RWPE2 (cell line): ENCODE results near the gene GSTA3.
A peak's percentile ranks its signal among the peaks of the same experiment; 100 is the strongest.

Experiments
- ATAC-seq: fragments of 200-7000 bp; cut with Tn5 transposase; 3 replicates; pipeline ENCODE4 v1.9.1; 2021; ENCODE audit warnings: low read depth
- DNase-seq: peaks from one replicate; pipeline ENCODE4 v3.0.0-alpha.2; 2020; ENCODE audit warnings: low spot score
- H3K27ac ChIP-seq: fragments of 450-650 bp; 2 replicates; pipeline ENCODE4 v1.5.1; 2017; ENCODE audit warnings: mild to moderate bottlenecking; ENCODE audit not compliant: poor library complexity, severe bottlenecking
- H3K27me3 ChIP-seq: fragments of 250-450 bp; sonication (Bioruptor Pico); 2 replicates; pipeline ENCODE4 v1.5.1; 2021; ENCODE audit warnings: mild to moderate bottlenecking, moderate library complexity; ENCODE audit not compliant: insufficient read depth, poor library complexity, severe bottlenecking
- H3K36me3 ChIP-seq: fragments of 250-450 bp; sonication (Bioruptor Pico); 2 replicates; pipeline ENCODE4 v1.5.1; 2020; ENCODE audit warnings: low read depth, mild to moderate bottlenecking, moderate library complexity
- H3K4me1 ChIP-seq: fragments of 250-450 bp; sonication (Bioruptor Pico); 2 replicates; pipeline ENCODE4 v1.5.1; 2021; ENCODE audit warnings: mild to moderate bottlenecking, moderate library complexity; ENCODE audit not compliant: insufficient read depth, poor library complexity, severe bottlenecking
- H3K4me3 ChIP-seq: fragments of 250-450 bp; sonication (Bioruptor Pico); 2 replicates; pipeline ENCODE4 v1.5.1; 2021; ENCODE audit warnings: mild to moderate bottlenecking, moderate library complexity; ENCODE audit not compliant: severe bottlenecking
- H3K9me3 ChIP-seq: fragments of 250-450 bp; sonication (Bioruptor Pico); 2 replicates; pipeline ENCODE4 v1.5.1; 2021; ENCODE audit warnings: mild to moderate bottlenecking, moderate library complexity; ENCODE audit not compliant: severe bottlenecking
- TF ChIP-seq, protein P1 (sequence below): fragments of 450-650 bp; IDR thresholded peaks from one replicate; pipeline ENCODE4 v1.5.1; 2017; ENCODE audit warnings: mild to moderate bottlenecking, moderate library complexity; ENCODE audit not compliant: poor library complexity, severe bottlenecking

The GSTA3 gene

GRCh38 chr6:52931351-52931750, 21.9 kb upstream of the GSTA3 start:
- ATAC-seq (no peak), DNase-seq (no peak)
- no peaks in the 10 kb centered on the region for H3K36me3 ChIP-seq
- H3K27ac ChIP-seq, result no peak overlapping the region
- peaks cover 19% of the 10 kb centered on the region for H3K4me1 ChIP-seq
- no peak overlapping the region for H3K4me3 ChIP-seq
- TF ChIP-seq, protein P1, sequence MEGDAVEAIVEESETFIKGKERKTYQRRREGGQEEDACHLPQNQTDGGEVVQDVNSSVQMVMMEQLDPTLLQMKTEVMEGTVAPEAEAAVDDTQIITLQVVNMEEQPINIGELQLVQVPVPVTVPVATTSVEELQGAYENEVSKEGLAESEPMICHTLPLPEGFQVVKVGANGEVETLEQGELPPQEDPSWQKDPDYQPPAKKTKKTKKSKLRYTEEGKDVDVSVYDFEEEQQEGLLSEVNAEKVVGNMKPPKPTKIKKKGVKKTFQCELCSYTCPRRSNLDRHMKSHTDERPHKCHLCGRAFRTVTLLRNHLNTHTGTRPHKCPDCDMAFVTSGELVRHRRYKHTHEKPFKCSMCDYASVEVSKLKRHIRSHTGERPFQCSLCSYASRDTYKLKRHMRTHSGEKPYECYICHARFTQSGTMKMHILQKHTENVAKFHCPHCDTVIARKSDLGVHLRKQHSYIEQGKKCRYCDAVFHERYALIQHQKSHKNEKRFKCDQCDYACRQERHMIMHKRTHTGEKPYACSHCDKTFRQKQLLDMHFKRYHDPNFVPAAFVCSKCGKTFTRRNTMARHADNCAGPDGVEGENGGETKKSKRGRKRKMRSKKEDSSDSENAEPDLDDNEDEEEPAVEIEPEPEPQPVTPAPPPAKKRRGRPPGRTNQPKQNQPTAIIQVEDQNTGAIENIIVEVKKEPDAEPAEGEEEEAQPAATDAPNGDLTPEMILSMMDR, result no peak
- H3K9me3 ChIP-seq, result no peaks in the 10 kb centered on the region
- H3K27me3 ChIP-seq, result no peaks in the 10 kb centered on the region

DNA sequence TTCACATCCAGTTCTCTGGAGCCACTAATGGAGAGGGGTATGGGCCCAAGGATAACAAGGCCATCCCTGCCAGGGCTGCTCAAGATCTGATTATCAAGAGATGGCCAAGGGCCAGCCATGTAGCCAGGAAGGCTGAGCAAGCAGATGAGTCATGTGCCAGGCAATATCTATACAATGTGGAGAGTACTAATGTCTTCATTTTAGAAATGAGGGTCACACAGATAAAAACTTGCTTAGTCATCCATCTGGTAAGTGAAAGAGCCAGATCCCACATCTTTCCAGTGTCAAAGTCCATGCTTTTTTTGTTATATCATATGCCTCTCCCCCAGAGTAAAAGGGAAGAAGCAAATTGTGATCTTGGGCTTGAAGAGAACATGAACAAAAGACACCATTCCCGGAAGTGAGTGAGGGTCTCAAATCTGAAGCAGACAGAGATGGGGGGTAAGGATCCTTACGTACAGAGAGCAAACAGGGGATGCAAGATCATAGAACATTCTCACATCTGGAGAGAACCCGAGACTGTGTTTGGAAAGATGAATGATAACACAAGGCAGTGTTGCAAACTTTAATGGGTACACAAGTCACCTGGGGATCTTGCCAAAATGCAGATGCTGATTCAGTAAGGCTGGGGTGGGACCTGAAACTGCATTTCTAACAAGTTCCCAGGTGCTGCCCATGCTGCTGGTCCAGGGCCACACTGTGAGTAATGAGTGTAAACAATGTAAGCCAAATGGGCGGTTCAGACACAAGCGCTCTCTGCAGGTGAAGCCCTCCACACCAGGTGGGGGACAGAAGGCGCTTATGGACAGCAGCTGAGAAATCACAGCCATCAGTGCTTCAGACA, 20.0 kb upstream of the GSTA3 start:
- peak; percentile 83 for DNase-seq
- no peak overlapping the region for H3K4me3 ChIP-seq

GRCh38 chr6:52927451-52927850, 18.0 kb upstream of the GSTA3 start:
- Histone ChIP-seq H3K4me1 (peaks cover 31% of the 10 kb centered on the region), H3K27ac (no peak overlapping the region), H3K36me3 (no peaks in the 10 kb centered on the region), H3K4me3 (no peak overlapping the region), H3K27me3 (no peaks in the 10 kb centered on the region), H3K9me3 (no peaks in the 10 kb centered on the region)
- TF ChIP-seq, protein P1, result no peak
- DNase-seq (no peak), ATAC-seq (no peak)

More for the DNA sequence above, 20.0 kb upstream of the GSTA3 start:
- ATAC-seq, result peak; percentile 96
- H3K27me3 ChIP-seq, result no peaks in the 10 kb centered on the region
- no peaks in the 10 kb centered on the region for H3K36me3 ChIP-seq
- TF ChIP-seq, protein P1, result no peak
- H3K9me3 ChIP-seq, result no peaks in the 10 kb centered on the region
- peaks cover 31% of the 10 kb centered on the region for H3K4me1 ChIP-seq
- peak overlapping the region; percentile 74 for H3K27ac ChIP-seq

DNA sequence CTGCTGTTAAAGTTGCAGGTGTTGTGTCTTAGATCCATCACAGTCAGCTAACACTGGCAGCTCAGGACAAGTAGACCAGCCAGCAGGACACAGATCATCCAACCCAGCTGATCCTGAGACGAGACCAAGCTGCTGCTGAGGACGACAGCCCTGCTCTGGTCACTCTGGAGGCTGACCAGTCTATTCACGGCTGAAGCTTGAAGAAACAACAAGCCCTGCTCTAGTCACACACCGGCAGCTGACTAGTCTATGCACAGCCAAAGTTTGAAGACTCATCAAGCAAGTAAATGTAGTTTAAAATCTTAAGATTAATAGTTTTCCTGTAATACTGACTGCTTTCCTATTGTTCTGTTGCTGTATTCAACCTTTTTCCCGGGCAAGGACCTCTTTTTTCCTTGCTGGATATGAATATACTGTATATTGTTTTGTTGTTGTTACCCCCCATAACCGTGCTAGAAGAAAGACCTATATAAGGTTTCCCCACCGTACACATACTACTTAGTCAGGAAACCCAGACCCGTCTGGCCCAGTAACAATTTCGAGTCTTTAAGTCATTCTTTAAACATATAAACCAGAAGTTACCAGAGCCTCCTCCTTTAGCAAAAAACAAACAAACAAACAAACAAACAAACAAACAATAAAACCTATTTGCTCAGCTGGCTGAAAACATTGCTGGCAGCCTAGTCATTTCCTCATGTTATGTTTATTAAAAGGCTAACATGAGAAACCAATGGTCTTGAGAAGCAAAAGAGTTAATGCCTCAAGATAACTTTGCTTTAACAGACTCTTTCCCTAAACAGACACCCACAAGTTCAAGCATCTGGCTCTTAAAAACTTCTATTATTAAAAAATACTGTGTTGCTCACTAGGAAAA, 16.7 kb upstream of the GSTA3 start:
- Histone ChIP-seq H3K27ac (no peak overlapping the region), H3K9me3 (no peaks in the 10 kb centered on the region), H3K4me3 (no peak overlapping the region), H3K27me3 (no peaks in the 10 kb centered on the region), H3K36me3 (no peaks in the 10 kb centered on the region), H3K4me1 (peaks cover 37% of the 10 kb centered on the region)
- no peak for ATAC-seq
- TF ChIP-seq, protein P1, result no peak
- no peak for DNase-seq
